Ectodermal cell (in vitro differentiated cells): ENCODE data around the gene NT5DC4.
"Not testable (repeated sequence)": the region's sequence is repeated elsewhere in the genome, so short reads cannot be mapped to it uniquely, and the experiment has no call there.

Source experiments
- H3K27ac ChIP-seq: 2 replicates; pipeline ENCODE4 v1.7.0; 2013; ENCODE audit warnings: mild to moderate bottlenecking, low read depth, low read length; ENCODE audit not compliant: insufficient read depth, poor library complexity, severe bottlenecking
- H3K27me3 ChIP-seq: 2 replicates; pipeline ENCODE4 v1.7.0; 2013; ENCODE audit warnings: mild to moderate bottlenecking, low read length; ENCODE audit not compliant: insufficient read depth, control insufficient read depth, poor library complexity, severe bottlenecking
- H3K36me3 ChIP-seq: one replicate; pipeline ENCODE4 v1.7.0; 2013; ENCODE audit warnings: low read length; ENCODE audit not compliant: control insufficient read depth, insufficient read depth
- H3K4me1 ChIP-seq: one replicate; pipeline ENCODE4 v1.7.0; 2013; ENCODE audit warnings: low read length; ENCODE audit not compliant: control insufficient read depth, insufficient read depth
- H3K4me3 ChIP-seq: 2 replicates; pipeline ENCODE4 v1.7.0; 2013; ENCODE audit warnings: low read depth, low read length, control low read depth; ENCODE audit not compliant: insufficient read depth
- H3K9me3 ChIP-seq: 2 replicates; pipeline ENCODE4 v1.7.0; 2013; ENCODE audit warnings: mild to moderate bottlenecking, low read length, moderate library complexity; ENCODE audit not compliant: control insufficient read depth
- WGBS, 2 experiments: methylation state at CpG; one replicate each; pipeline ENCODE4 v1.1.7; 2013; ENCODE audit warnings: missing lambda C conversion rate in 2 of 2; 5-methylcytosine and 5-hydroxymethylcytosine counted together

Gene NT5DC4

GRCh38 chr2:112699984-112700667 is 20.7 kb upstream of the NT5DC4 start:
- H3K36me3 ChIP-seq: no peaks in the 10 kb centered on the region
- no peak overlapping the region for H3K4me3 ChIP-seq
- H3K4me1 ChIP-seq: no peaks in the 10 kb centered on the region
- H3K27me3 ChIP-seq: no peaks in the 10 kb centered on the region
- H3K9me3 ChIP-seq: no peaks in the 10 kb centered on the region
- no peak overlapping the region for H3K27ac ChIP-seq
- 89% methylated on average over 3 of the region's 3 CpGs for WGBS, 2 experiments

- no peaks in the 10 kb centered on the region for H3K9me3 ChIP-seq
- 92 to 96% methylated on average over 8 of the region's 8 CpGs for WGBS, 2 experiments
- no peaks in the 10 kb centered on the region for H3K36me3 ChIP-seq
- H3K27ac ChIP-seq: no peak overlapping the region
- no peaks in the 10 kb centered on the region for H3K4me1 ChIP-seq
- H3K27me3 ChIP-seq: no peaks in the 10 kb centered on the region
- no peak overlapping the region for H3K4me3 ChIP-seq
Measured at GRCh38 chr2:112701052-112701451, 19.8 kb upstream of the NT5DC4 start.

- 90 to 96% methylated on average over 1 to 2 of the region's 2 CpGs for WGBS, 2 experiments
Measured at GRCh38 chr2:112703684-112704083, 17.1 kb upstream of the NT5DC4 start.

GRCh38 chr2:112705575-112705974 is 15.2 kb upstream of the NT5DC4 start:
- Histone ChIP-seq H3K4me1 (no peaks in the 10 kb centered on the region), H3K9me3 (no peaks in the 10 kb centered on the region), H3K4me3 (no peak overlapping the region), H3K27ac (no peak overlapping the region), H3K36me3 (no peaks in the 10 kb centered on the region), H3K27me3 (no peaks in the 10 kb centered on the region)
- 92 to 97% methylated on average over 4 of the region's 4 CpGs for WGBS, 2 experiments

More at GRCh38 chr2:112703684-112704083, 17.1 kb upstream of the NT5DC4 start:
- H3K4me3 ChIP-seq: no peak overlapping the region
- H3K27ac ChIP-seq: no peak overlapping the region
- H3K36me3 ChIP-seq: no peaks in the 10 kb centered on the region
- H3K27me3 ChIP-seq: no peaks in the 10 kb centered on the region
- no peaks in the 10 kb centered on the region for H3K4me1 ChIP-seq
- no peaks in the 10 kb centered on the region for H3K9me3 ChIP-seq

GRCh38 chr2:112706170-112706664 is 14.6 kb upstream of the NT5DC4 start:
- no peak overlapping the region for H3K27ac ChIP-seq
- no peak overlapping the region for H3K4me3 ChIP-seq
- H3K9me3 ChIP-seq: no peaks in the 10 kb centered on the region
- no peaks in the 10 kb centered on the region for H3K4me1 ChIP-seq
- H3K27me3 ChIP-seq: no peaks in the 10 kb centered on the region
- WGBS, 2 experiments: 76 to 83% methylated on average over 4 to 5 of the region's 5 CpGs
- no peaks in the 10 kb centered on the region for H3K36me3 ChIP-seq

- not testable (repeated sequence) for H3K36me3 ChIP-seq, H3K27me3 ChIP-seq, H3K4me3 ChIP-seq, H3K4me1 ChIP-seq, H3K27ac ChIP-seq, H3K9me3 ChIP-seq
- WGBS, 2 experiments: 91 to 96% methylated on average over 9 of the region's 9 CpGs
Measured at GRCh38 chr2:112706947-112707346, 13.9 kb upstream of the NT5DC4 start.

GRCh38 chr2:112708968-112709367 is 11.9 kb upstream of the NT5DC4 start:
- WGBS, 2 experiments: 75 to 78% methylated on average over 10 of the region's 10 CpGs
- H3K27me3 ChIP-seq: no peaks in the 10 kb centered on the region

GRCh38 chr2:112709703-112710102 is 11.1 kb upstream of the NT5DC4 start:
- Histone ChIP-seq H3K4me1 (no peaks in the 10 kb centered on the region), H3K9me3 (no peaks in the 10 kb centered on the region), H3K27ac (no peak overlapping the region), H3K36me3 (no peaks in the 10 kb centered on the region), H3K27me3 (no peaks in the 10 kb centered on the region), H3K4me3 (no peak overlapping the region)
- 91 to 95% methylated on average over 6 of the region's 6 CpGs for WGBS, 2 experiments

More at GRCh38 chr2:112708968-112709367, 11.9 kb upstream of the NT5DC4 start:
- no peak overlapping the region for H3K27ac ChIP-seq
- H3K4me3 ChIP-seq: no peak overlapping the region
- no peaks in the 10 kb centered on the region for H3K4me1 ChIP-seq
- no peaks in the 10 kb centered on the region for H3K36me3 ChIP-seq
- no peaks in the 10 kb centered on the region for H3K9me3 ChIP-seq

- Histone ChIP-seq H3K27me3 (no peaks in the 10 kb centered on the region), H3K36me3 (no peaks in the 10 kb centered on the region), H3K9me3 (no peaks in the 10 kb centered on the region), H3K4me3 (no peak overlapping the region), H3K4me1 (no peaks in the 10 kb centered on the region), H3K27ac (no peak overlapping the region)
- 90 to 91% methylated on average over 8 to 9 of the region's 9 CpGs for WGBS, 2 experiments
Measured at GRCh38 chr2:112710956-112711750, 9.7 kb upstream of the NT5DC4 start.

GRCh38 chr2:112712465-112712864 is 8.4 kb upstream of the NT5DC4 start:
- H3K4me1 ChIP-seq: no peaks in the 10 kb centered on the region
- no peaks in the 10 kb centered on the region for H3K9me3 ChIP-seq
- H3K27me3 ChIP-seq: no peaks in the 10 kb centered on the region
- no peak overlapping the region for H3K27ac ChIP-seq
- H3K4me3 ChIP-seq: no peak overlapping the region
- H3K36me3 ChIP-seq: no peaks in the 10 kb centered on the region
- WGBS, 2 experiments: 91 to 92% methylated on average over 3 of the region's 3 CpGs
